Measurements from ENCODE around the gene RPP40. TPM values are rescaled to one million over a fixed set of nuclear protein-coding genes. Genes with fewer than 3 reads are reported as not detected.

RPP40 gene
- total RNA-seq, 8 experiments from 2014 or later: 9.7 to 35.5 (median 16.2) TPM

- 0 to 69% (median 38%) methylated on average over 2 to 13 of the region's 14 CpGs for WGBS, 10 experiments
- H3K27ac ChIP-seq: no peak overlapping the region
- in situ Hi-C loops (cut with MboI; ENCODE audit: low pct_unique_long_range_greater_than_20kb in 2 of 9, low sequenced_read_pairs in 9 of 9, unreplicated experiment in 9 of 9): no loop called here
- H3K4me3 ChIP-seq: no peak overlapping the region
- ATAC-seq (replicated peaks in 6 of 8): peak; percentile 38 to 93 (median 81)
- H3K4me1 ChIP-seq (replicated peaks in 1 of 2): peaks cover 6 to 12% of the 10 kb centered on the region in 2 donors
Measured at GRCh38 chr6:4973982-4974745, 29.7 kb downstream of the RPP40 start.

GRCh38 chr6:4973415-4973814 is 30.4 kb downstream of the RPP40 start:
- ATAC-seq (replicated peaks in 6 of 8): no peak
- 81 to 100% (median 95%) methylated on average over 2 to 13 of the region's 13 CpGs; no CpG with 5 or more reads in 1 of the 10 experiments for WGBS, 10 experiments
- Histone ChIP-seq H3K4me3 (no peak overlapping the region), H3K27ac (no peak overlapping the region), H3K4me1 (replicated peaks in 1 of 2) (peaks cover 6 to 12% of the 10 kb centered on the region in 2 donors)
- in situ Hi-C loops (cut with MboI; ENCODE audit: low pct_unique_long_range_greater_than_20kb in 2 of 9, low sequenced_read_pairs in 9 of 9, unreplicated experiment in 9 of 9): no loop called here

GRCh38 chr6:4972438-4972837 is 31.4 kb downstream of the RPP40 start:
- Histone ChIP-seq H3K4me1 (replicated peaks in 1 of 2) (peaks cover 6 to 12% of the 10 kb centered on the region in 2 donors), H3K4me3 (no peak overlapping the region), H3K27ac (no peak overlapping the region)
- in situ Hi-C loops (cut with MboI; ENCODE audit: low pct_unique_long_range_greater_than_20kb in 2 of 9, low sequenced_read_pairs in 9 of 9, unreplicated experiment in 9 of 9): no loop called here
- WGBS, 10 experiments: 42 to 93% (median 76%) methylated on average over 2 to 10 of the region's 10 CpGs; no CpG with 5 or more reads in 2 of the 10 experiments
- no peak for ATAC-seq (replicated peaks in 6 of 8)

- no peak overlapping the region for H3K27ac ChIP-seq
- in situ Hi-C loops (cut with MboI; ENCODE audit: low pct_unique_long_range_greater_than_20kb in 2 of 9, low sequenced_read_pairs in 9 of 9, unreplicated experiment in 9 of 9): no loop called here
- H3K4me1 ChIP-seq (replicated peaks in 1 of 2): peaks cover 6 to 12% of the 10 kb centered on the region in 2 donors
- no peak for ATAC-seq (replicated peaks in 6 of 8)
- WGBS, 10 experiments: 43 to 100% (median 69%) methylated on average over 1 to 4 of the region's 7 CpGs; no CpG with 5 or more reads in 2 of the 10 experiments
- no peak overlapping the region for H3K4me3 ChIP-seq
Measured at GRCh38 chr6:4971851-4972250, 32.0 kb downstream of the RPP40 start.

- Histone ChIP-seq H3K27ac (no peak overlapping the region), H3K4me3 (no peak overlapping the region), H3K4me1 (replicated peaks in 1 of 2) (peaks cover 6 to 12% of the 10 kb centered on the region in 2 donors)
- in situ Hi-C loops (cut with MboI; ENCODE audit: low pct_unique_long_range_greater_than_20kb in 2 of 9, low sequenced_read_pairs in 9 of 9, unreplicated experiment in 9 of 9): no loop called here
- ATAC-seq (replicated peaks in 6 of 8): no peak
- WGBS, 10 experiments: 24 to 100% (median 83%) methylated on average over 1 to 5 of the region's 9 CpGs; no CpG with 5 or more reads in 3 of the 10 experiments
Measured at GRCh38 chr6:4970739-4971395, 33.0 kb downstream of the RPP40 start.

GRCh38 chr6:4969609-4970285 is 34.1 kb downstream of the RPP40 start:
- no peak for ATAC-seq (replicated peaks in 6 of 8)
- Histone ChIP-seq H3K4me3 (no peak overlapping the region), H3K4me1 (replicated peaks in 1 of 2) (peaks cover 6 to 18% of the 10 kb centered on the region in 2 donors), H3K27ac (no peak overlapping the region)
- 58 to 100% (median 82%) methylated on average over 1 to 7 of the region's 8 CpGs; no CpG with 5 or more reads in 3 of the 10 experiments for WGBS, 10 experiments
- in situ Hi-C loops (cut with MboI; ENCODE audit: low pct_unique_long_range_greater_than_20kb in 2 of 9, low sequenced_read_pairs in 9 of 9, unreplicated experiment in 9 of 9): no loop called here

- ATAC-seq (replicated peaks in 6 of 8): no peak
- Histone ChIP-seq H3K4me1 (replicated peaks in 1 of 2) (peaks cover 0 to 8% of the 10 kb centered on the region in 2 donors), H3K4me3 (no peak overlapping the region), H3K27ac (no peak overlapping the region)
- 14 to 83% (median 79%) methylated on average over 1 to 3 of the region's 5 CpGs; no CpG with 5 or more reads in 4 of the 10 experiments for WGBS, 10 experiments
- in situ Hi-C loops (cut with MboI; ENCODE audit: low pct_unique_long_range_greater_than_20kb in 2 of 9, low sequenced_read_pairs in 9 of 9, unreplicated experiment in 9 of 9): no loop called here
Measured at GRCh38 chr6:4967301-4968030, 36.4 kb downstream of the RPP40 start.

GRCh38 chr6:4965562-4966389 is 38.1 kb downstream of the RPP40 start:
- Histone ChIP-seq H3K4me3 (no peak overlapping the region), H3K4me1 (replicated peaks in 1 of 2) (peaks cover 0 to 8% of the 10 kb centered on the region in 2 donors), H3K27ac (no peak overlapping the region)
- peak in 1 of 8 experiments; percentile 44 for ATAC-seq (replicated peaks in 6 of 8)
- WGBS, 10 experiments: 59 to 100% (median 87%) methylated on average over 1 to 7 of the region's 8 CpGs
- in situ Hi-C loops (cut with MboI; ENCODE audit: low pct_unique_long_range_greater_than_20kb in 2 of 9, low sequenced_read_pairs in 9 of 9, unreplicated experiment in 9 of 9): no loop called here

- no peak overlapping the region for H3K4me3 ChIP-seq
- in situ Hi-C loops (cut with MboI; ENCODE audit: low pct_unique_long_range_greater_than_20kb in 2 of 9, low sequenced_read_pairs in 9 of 9, unreplicated experiment in 9 of 9): no loop called here
- H3K27ac ChIP-seq: no peak overlapping the region
- peak in 5 of 8 experiments; percentile 13 to 62 (median 30) for ATAC-seq (replicated peaks in 6 of 8)
- 20 to 100% (median 53%) methylated on average over 1 to 10 of the region's 22 CpGs; no CpG with 5 or more reads in 2 of the 10 experiments for WGBS, 10 experiments
- H3K4me1 ChIP-seq (replicated peaks in 1 of 2): peaks cover 0 to 8% of the 10 kb centered on the region in 2 donors
Measured at GRCh38 chr6:4964675-4965561, 38.9 kb downstream of the RPP40 start.

GRCh38 chr6:4962905-4963304 is 40.9 kb downstream of the RPP40 start:
- WGBS, 10 experiments: 17 to 89% (median 57%) methylated on average over 1 to 2 of the region's 2 CpGs; no CpG with 5 or more reads in 5 of the 10 experiments

More at GRCh38 chr6:4962905-4963304, 40.9 kb downstream of the RPP40 start:
- Histone ChIP-seq H3K4me3 (no peak overlapping the region), H3K27ac (no peak overlapping the region), H3K4me1 (replicated peaks in 1 of 2) (peaks cover 0 to 8% of the 10 kb centered on the region in 2 donors)
- peak in 1 of 8 experiments; percentile 56 for ATAC-seq (replicated peaks in 6 of 8)
- in situ Hi-C loops (cut with MboI; ENCODE audit: low pct_unique_long_range_greater_than_20kb in 2 of 9, low sequenced_read_pairs in 9 of 9, unreplicated experiment in 9 of 9): no loop called here

Measured in motor neuron (in vitro differentiated cells).